HepG2 (cell line): ENCODE results near the gene SETD3. TPM values are rescaled to one million over a fixed set of nuclear protein-coding genes. Genes with fewer than 3 reads are reported as not detected.

Experiments used
- ATAC-seq: fragments of 200-7000 bp; cut with Tn5 transposase; 3 replicates; pipeline ENCODE4 v1.9.1; 2020; ENCODE audit warnings: mild to moderate bottlenecking, moderate library complexity
- BruUV-seq: library from RNA; stranded (reverse); fragments of 400-500 nt; replicated peaks from 2 replicates; lab custom pipeline; 2021; lab: Mats Ljungman, UMichigan
- CTCF ChIA-PET: fragments of 300-600 bp; formaldehyde crosslinking; extraction: SDS; loops from one replicate; lab custom pipeline; 2021; ENCODE audit warnings: low total read pairs, inconsistent platforms, low intra/inter-chr PET ratio; lab: Yijun Ruan, JAX
- POLR2A ChIA-PET: fragments of 350-600 bp; sonication (Branson Sonifier 250); formaldehyde crosslinking; loops from one replicate; lab custom pipeline; 2020; ENCODE audit warnings: antibody characterized with exemption, inconsistent platforms; lab: Yijun Ruan, JAX
- DNase-seq: peaks from one replicate; pipeline ENCODE4 v3.0.0-alpha.2; 2015; ENCODE audit warnings: low spot score
- FAIRE-seq: peaks from 3 replicates; lab custom pipeline; 2011; peaks lifted over from hg19 to GRCh38; lab: Jason Lieb, UNC
- H2AFZ ChIP-seq: one replicate; pipeline ENCODE4 v1.6.1; 2011; ENCODE audit warnings: low read length, inconsistent platforms
- H3K27ac ChIP-seq: fragments of 300-600 bp; 3 replicates; pipeline ENCODE4 v1.8.0; 2011; ENCODE audit warnings: mixed run types, mild to moderate bottlenecking, mixed read lengths, low read length, inconsistent platforms; ENCODE audit not compliant: insufficient read depth; ENCODE audit errors: extremely low read length
- H3K27me3 ChIP-seq, 2 experiments: fragments of 200-600 bp in 1 of 2; 2 replicates in 1 of 2; 3 replicates in 1 of 2; pipeline versions ENCODE4 v1.6.0 to v1.8.0; 2011; ENCODE audit warnings: low read length in 2 of 2, mild to moderate bottlenecking in 2 of 2, moderate library complexity in 2 of 2, inconsistent platforms in 1 of 2; ENCODE audit not compliant: insufficient read depth in 2 of 2, control insufficient read depth in 1 of 2
- H3K36me3 ChIP-seq, 2 experiments: fragments of 200-600 bp in 1 of 2; replicated peaks in 1 of 2; 2 replicates in 1 of 2; 3 replicates in 1 of 2; pipeline versions ENCODE4 v1.5.1 to v1.8.0; 2011; ENCODE audit warnings: low read length in 2 of 2, inconsistent platforms in 1 of 2; ENCODE audit not compliant: insufficient read depth in 2 of 2, control insufficient read depth in 1 of 2
- H3K4me1 ChIP-seq: 2 replicates; pipeline ENCODE4 v1.5.1; 2012; ENCODE audit warnings: low read length, inconsistent platforms; ENCODE audit not compliant: insufficient read depth
- H3K4me2 ChIP-seq: 2 replicates; pipeline ENCODE4 v1.6.0; 2011; ENCODE audit warnings: low read depth, low read length, inconsistent platforms
- H3K4me3 ChIP-seq, 3 experiments: fragments of 200-600 bp in 1 of 3; sonication (generic), shearing (Covaris generic) in 1 of 3; replicated peaks in 1 of 3; 2 replicates each; pipeline ENCODE4 v1.5.1; 2011 to 2016; ENCODE audit warnings: low read length in 3 of 3, inconsistent platforms in 2 of 3, low read depth in 2 of 3, mild to moderate bottlenecking in 2 of 3, control low read depth in 1 of 3, mixed read lengths in 1 of 3; ENCODE audit not compliant: insufficient read depth in 1 of 3
- H3K79me2 ChIP-seq: one replicate; pipeline ENCODE4 v1.6.1; 2011; ENCODE audit warnings: low read length, inconsistent platforms; ENCODE audit not compliant: insufficient read depth
- H3K9ac ChIP-seq: 2 replicates; pipeline ENCODE4 v1.6.0; 2011; ENCODE audit warnings: mild to moderate bottlenecking, low read depth, low read length, inconsistent platforms; ENCODE audit not compliant: insufficient read depth
- H3K9me3 ChIP-seq: 2 replicates; pipeline ENCODE4 v1.5.1; 2012; ENCODE audit warnings: mild to moderate bottlenecking, low read length
- H4K20me1 ChIP-seq: 2 replicates; pipeline ENCODE4 v1.6.0; 2011; ENCODE audit warnings: inconsistent platforms, mild to moderate bottlenecking, low read length, moderate library complexity; ENCODE audit not compliant: insufficient read depth
- ARID4A ChIP-seq: sonication (generic); formaldehyde crosslinking; IDR thresholded peaks from 2 replicates; pipeline ENCODE4 v1.5.0; 2020; ENCODE audit warnings: mild to moderate bottlenecking, missing genetic modification reagents, borderline replicate concordance
- FIP1L1 ChIP-seq: fragments of 200-400 bp; formaldehyde crosslinking; IDR thresholded peaks from 2 replicates; pipeline ENCODE4 v1.6.1; 2018; ENCODE audit warnings: low read depth, mild to moderate bottlenecking, low read length, moderate library complexity, borderline replicate concordance; ENCODE audit not compliant: insufficient read depth
- GLMP ChIP-seq: sonication (generic); formaldehyde crosslinking; IDR thresholded peaks from 2 replicates; pipeline ENCODE4 v1.9.0; 2021; ENCODE audit warnings: missing genetic modification reagents, mild to moderate bottlenecking, borderline replicate concordance
- NFE2L2 ChIP-seq: fragments of 150-350 bp; IDR thresholded peaks from 2 replicates; pipeline ENCODE4 v1.6.1; 2014; ENCODE audit warnings: low read length
- STAT6 ChIP-seq: sonication (generic); formaldehyde crosslinking; IDR thresholded peaks from 2 replicates; pipeline ENCODE4 v1.4.0; 2020; ENCODE audit warnings: missing genetic modification reagents, mild to moderate bottlenecking, borderline replicate concordance
- TBP ChIP-seq: sonication (generic); formaldehyde crosslinking; IDR thresholded peaks from 2 replicates; pipeline ENCODE4 v1.5.0; 2020; ENCODE audit warnings: missing genetic modification reagents
- WIZ ChIP-seq: sonication (generic); formaldehyde crosslinking; IDR thresholded peaks from 2 replicates; pipeline ENCODE4 v1.5.1; 2020; ENCODE audit warnings: mild to moderate bottlenecking, missing genetic modification reagents
- XBP1 ChIP-seq: sonication (generic); formaldehyde crosslinking; IDR thresholded peaks from 2 replicates; pipeline ENCODE4 v1.5.0; 2020; ENCODE audit warnings: missing genetic modification reagents
- ZFP90 ChIP-seq: sonication (generic); formaldehyde crosslinking; IDR thresholded peaks from 2 replicates; pipeline ENCODE4 v1.8.0; 2022; ENCODE audit warnings: missing genetic modification reagents, mild to moderate bottlenecking, inconsistent platforms, borderline replicate concordance
- ZNF580 ChIP-seq: IDR thresholded peaks from 2 replicates; pipeline ENCODE4 v1.6.1; 2016; ENCODE audit warnings: low read depth, borderline replicate concordance
- WGBS: methylation state at CpG from one replicate; pipeline ENCODE4 v1.1.6; 2017; ENCODE audit warnings: low lambda C conversion rate; 5-methylcytosine and 5-hydroxymethylcytosine counted together
- in situ Hi-C: cut with HindIII; loops from 2 replicates; pipeline ENCODE4 v1.10.0; 2017; ENCODE audit warnings: low pct_unique_long_range_greater_than_20kb; ENCODE audit not compliant: extremely low pct_ligation_motif_present
- intact Hi-C: fragments of 100-400 bp; cut with micrococcal nuclease; formaldehyde crosslinking; loops from one replicate; pipeline ENCODE4 v1.10.0; 2022; ENCODE audit not compliant: unreplicated experiment
- polyA plus RNA-seq, 8 experiments: library from polyadenylated mRNA; depleted of rRNA in 3 of 8; stranded (reverse) in 7 of 8; unstranded in 1 of 8; fragments of >200 nt; fragmentation: Illumina TruSeq in 4 of 8; extraction: Trizol in 4 of 8; gene quantifications; 2 replicates each; pipeline versions ENCODE4 v1.2.1 to v1.2.3, GENCODE V29; 2011 to 2016; ENCODE audit warnings: low read depth in 4 of 8, missing spikeins in 1 of 8, mixed read lengths in 1 of 8; ENCODE audit not compliant: insufficient read depth in 1 of 8
- total RNA-seq, 5 experiments: library from RNA; depleted of rRNA; stranded (reverse); fragments of >200 nt; fragmentation: Illumina TruSeq; extraction: Trizol; gene quantifications; 2 replicates each; pipeline ENCODE4 v1.2.3, GENCODE V29; 2016; ENCODE audit warnings: low read depth in 1 of 5

The SETD3 gene
- total and polyA plus RNA-seq, 2 of the 13 experiments (the other 11 are each of a cell fraction or from before 2014, with no cell fraction given) = 30.3 to 67.1 TPM

- TF ChIP-seq ARID4A = no peak
- TF ChIP-seq, all 625 proteins: peak for 0
These were observed 44.1 kb downstream of the SETD3 start (continued) for GRCh38 chr14:99436247-99437180.

GRCh38 chr14:99435327-99435726 lies 45.3 kb downstream of the SETD3 start:
- Histone ChIP-seq H3K9ac (no peak overlapping the region), H3K79me2 (no peaks in the 10 kb centered on the region), H3K4me1 (no peaks in the 10 kb centered on the region), H3K27ac (no peak overlapping the region), H3K36me3 (peaks cover 9 to 34% of the 10 kb centered on the region in 2 experiments), H3K4me2 (no peak overlapping the region)
- ChIA-PET CTCF (no interaction called here), POLR2A (no interaction called here)
- no peak for FAIRE-seq
- in situ Hi-C loops = no loop called here
- BruUV-seq = no TSS peak
- DNase-seq = no peak
- intact Hi-C loops = no loop called here
- TF ChIP-seq TBP = no peak
- no peak for TF ChIP-seq ZFP90 (CRISPR knock-in tag)
- TF ChIP-seq GLMP (CRISPR knock-in tag) = no peak
- TF ChIP-seq FIP1L1 = no peak
- TF ChIP-seq STAT6 (CRISPR knock-in tag) = no peak
- TF ChIP-seq WIZ (CRISPR knock-in tag) = no peak
- no peak for TF ChIP-seq ZNF580 (CRISPR knock-in tag)
- TF ChIP-seq NFE2L2 = no peak
- no peak for TF ChIP-seq XBP1 (CRISPR knock-in tag)
- TF ChIP-seq, all 625 proteins: peak for 0
- WGBS = 64% methylated on average over 4 of the region's 4 CpGs
- Histone ChIP-seq H4K20me1 (no peaks in the 10 kb centered on the region), H3K9me3 (no peaks in the 10 kb centered on the region), H3K27me3 (no peaks in the 10 kb centered on the region), H2AFZ (no peak overlapping the region), H3K4me3 (no peak overlapping the region)
- no peak for ATAC-seq
